IMR-90 (cell line): ENCODE measurements around the gene STAG1. TPM values are rescaled to one million over a fixed set of nuclear protein-coding genes. Genes with fewer than 3 reads are reported as not detected.

Source experiments
- ATAC-seq: fragments of 200-7000 bp; cut with Tn5 transposase; 2 replicates; pipeline ENCODE4 v1.9.1; 2020; ENCODE audit warnings: low read depth, mild to moderate bottlenecking, moderate library complexity
- BruUV-seq: library from RNA; stranded (reverse); fragments of 400-500 nt; replicated peaks from 2 replicates; lab custom pipeline; 2021; lab: Mats Ljungman, UMichigan
- CTCF ChIA-PET: fragments of 300-600 bp; formaldehyde crosslinking; extraction: SDS; loops from one replicate; lab custom pipeline; 2021; ENCODE audit warnings: antibody characterized with exemption; lab: Yijun Ruan, JAX
- POLR2A ChIA-PET: fragments of 300-600 bp; sonication (Branson Sonifier 250); formaldehyde crosslinking; loops from one replicate; lab custom pipeline; 2022; ENCODE audit warnings: antibody characterized with exemption; ENCODE audit not compliant: unreplicated experiment; lab: Charles Lee
- DNase-seq: peaks from one replicate; pipeline ENCODE4 v3.0.0; 2013
- H2AFZ ChIP-seq: replicated peaks from 2 replicates; pipeline ENCODE3; 2013; ENCODE audit warnings: low read length, mild to moderate bottlenecking; ENCODE audit not compliant: poor library complexity
- H2AK5ac ChIP-seq: 2 replicates; pipeline ENCODE4 v1.6.1; 2013; ENCODE audit warnings: low read depth, low read length, inconsistent platforms
- H2AK9ac ChIP-seq: replicated peaks from 2 replicates; pipeline ENCODE3; 2013; ENCODE audit warnings: mild to moderate bottlenecking, low read depth, low read length, moderate library complexity; ENCODE audit not compliant: poor library complexity
- H2BK120ac ChIP-seq: 2 replicates; pipeline ENCODE4 v1.6.1; 2013; ENCODE audit warnings: low read depth, low read length, inconsistent platforms
- H2BK15ac ChIP-seq: 3 replicates; pipeline ENCODE4 v1.6.1; 2013; ENCODE audit warnings: low read depth, low read length, inconsistent platforms
- H2BK20ac ChIP-seq: 2 replicates; pipeline ENCODE4 v1.6.1; 2013; ENCODE audit warnings: low read depth, mild to moderate bottlenecking, inconsistent platforms, low read length, moderate library complexity
- H2BK5ac ChIP-seq: 2 replicates; pipeline ENCODE4 v1.6.1; 2013; ENCODE audit warnings: mild to moderate bottlenecking, low read depth, low read length, inconsistent platforms; ENCODE audit not compliant: poor library complexity, severe bottlenecking
- H3K14ac ChIP-seq: replicated peaks from 2 replicates; pipeline ENCODE4 v1.6.1; 2013; ENCODE audit warnings: low read depth, low read length, inconsistent platforms
- H3K18ac ChIP-seq: 2 replicates; pipeline ENCODE4 v1.6.1; 2013; ENCODE audit warnings: low read depth, low read length, control low read depth
- H3K23ac ChIP-seq: 2 replicates; pipeline ENCODE4 v1.6.1; 2013; ENCODE audit warnings: low read depth, low read length, inconsistent platforms
- H3K27ac ChIP-seq: 2 replicates; pipeline ENCODE4 v1.5.1; 2013; ENCODE audit warnings: mild to moderate bottlenecking, control low read depth, low read length; ENCODE audit not compliant: insufficient read depth
- H3K27me3 ChIP-seq: 2 replicates; pipeline ENCODE4 v1.6.1; 2013; ENCODE audit warnings: low read length; ENCODE audit not compliant: control insufficient read depth, insufficient read depth
- H3K36me3 ChIP-seq: 2 replicates; pipeline ENCODE4 v1.6.1; 2013; ENCODE audit warnings: low read length, mixed read lengths; ENCODE audit not compliant: control insufficient read depth, insufficient read depth
- H3K4ac ChIP-seq: 2 replicates; pipeline ENCODE4 v1.6.1; 2013; ENCODE audit warnings: low read depth, low read length, inconsistent platforms
- H3K4me1 ChIP-seq: 2 replicates; pipeline ENCODE4 v1.6.1; 2013; ENCODE audit warnings: low read length, mixed read lengths; ENCODE audit not compliant: control insufficient read depth, insufficient read depth
- H3K4me2 ChIP-seq: 2 replicates; pipeline ENCODE4 v1.6.1; 2013; ENCODE audit warnings: low read depth, mild to moderate bottlenecking, control low read depth, low read length, moderate library complexity
- H3K4me3 ChIP-seq: 2 replicates; pipeline ENCODE4 v1.5.1; 2013; ENCODE audit warnings: low read depth, mild to moderate bottlenecking, control low read depth, low read length, moderate library complexity; ENCODE audit not compliant: insufficient read depth
- H3K56ac ChIP-seq: 2 replicates; pipeline ENCODE4 v1.6.1; 2013; ENCODE audit warnings: low read length, inconsistent platforms; ENCODE audit not compliant: insufficient read depth; ENCODE audit errors: extremely low read depth
- H3K79me1 ChIP-seq, 2 experiments: 2 replicates each; pipeline ENCODE4 v1.6.1; 2013; ENCODE audit warnings: low read length in 2 of 2, inconsistent platforms in 1 of 2, low read depth in 1 of 2
- H3K9ac ChIP-seq: 2 replicates; pipeline ENCODE4 v1.6.1; 2013; ENCODE audit warnings: low read depth, low read length, control low read depth
- H3K9me1 ChIP-seq: 2 replicates; pipeline ENCODE4 v1.6.1; 2013; ENCODE audit warnings: low read length, inconsistent platforms; ENCODE audit not compliant: insufficient read depth
- H3K9me3 ChIP-seq: 2 replicates; pipeline ENCODE4 v1.6.1; 2013; ENCODE audit warnings: low read length; ENCODE audit not compliant: control insufficient read depth, insufficient read depth
- H4K20me1 ChIP-seq: 2 replicates; pipeline ENCODE4 v1.6.1; 2013; ENCODE audit warnings: low read length, inconsistent platforms; ENCODE audit not compliant: insufficient read depth
- H4K5ac ChIP-seq: 2 replicates; pipeline ENCODE4 v1.6.1; 2013; ENCODE audit warnings: mild to moderate bottlenecking, low read depth, low read length, control low read depth
- H4K8ac ChIP-seq, 2 experiments: 2 replicates each; pipeline ENCODE4 v1.6.1; 2013; ENCODE audit warnings: low read depth in 2 of 2, low read length in 2 of 2, control low read depth in 1 of 2, inconsistent platforms in 1 of 2
- H4K91ac ChIP-seq: 2 replicates; pipeline ENCODE4 v1.6.1; 2013; ENCODE audit warnings: low read depth, low read length, inconsistent platforms; ENCODE audit not compliant: insufficient read depth
- CEBPB ChIP-seq: IDR thresholded peaks from 2 replicates; pipeline ENCODE4 v1.6.1; 2012; ENCODE audit warnings: low read depth, low read length, improper control_type of control experiment
- CTCF ChIP-seq: conservative IDR thresholded peaks from 2 replicates; pipeline ENCODE4 v1.5.1; 2012; ENCODE audit warnings: mild to moderate bottlenecking, low read depth, low read length, improper control_type of control experiment
- FOS ChIP-seq: fragments of 150-350 bp; IDR thresholded peaks from 2 replicates; pipeline ENCODE4 v1.6.1; 2016; ENCODE audit warnings: low read depth, low read length
- MAZ ChIP-seq: IDR thresholded peaks from 2 replicates; pipeline ENCODE4 v1.6.1; 2012; ENCODE audit warnings: low read depth, mild to moderate bottlenecking, low read length, improper control_type of control experiment, moderate library complexity, borderline replicate concordance
- MXI1 ChIP-seq: IDR thresholded peaks from 2 replicates; pipeline ENCODE4 v1.6.1; 2012; ENCODE audit warnings: low read depth, mild to moderate bottlenecking, low read length, moderate library complexity, borderline replicate concordance
- NFE2L2 ChIP-seq: fragments of 150-350 bp; IDR thresholded peaks from 2 replicates; pipeline ENCODE4 v1.6.1; 2016; ENCODE audit warnings: low read depth, mild to moderate bottlenecking, low read length
- POLR2A ChIP-seq: IDR thresholded peaks from 2 replicates; pipeline ENCODE4 v1.6.1; 2012; ENCODE audit warnings: mild to moderate bottlenecking, low read depth, low read length
- RCOR1 ChIP-seq: IDR thresholded peaks from 2 replicates; pipeline ENCODE4 v1.6.1; 2012; ENCODE audit warnings: mild to moderate bottlenecking, low read length, improper control_type of control experiment; ENCODE audit not compliant: insufficient replicate concordance
- RFX5 ChIP-seq: IDR thresholded peaks from 2 replicates; pipeline ENCODE4 v1.8.0; 2012; ENCODE audit warnings: low read depth, mild to moderate bottlenecking, low read length, moderate library complexity
- SMC3 ChIP-seq: fragments of 150-350 bp; IDR thresholded peaks from 2 replicates; pipeline ENCODE4 v1.6.1; 2016; ENCODE audit warnings: low read depth, mild to moderate bottlenecking, antibody characterized with exemption, low read length, moderate library complexity
- WGBS, 2 experiments: methylation state at CpG; one replicate each; pipeline versions ENCODE4 v1.1.5 to v1.1.7; 2013; ENCODE audit warnings: missing lambda C conversion rate in 2 of 2; ENCODE audit not compliant: insufficient read length in 1 of 2; ENCODE audit errors: extremely low coverage in 2 of 2; 5-methylcytosine and 5-hydroxymethylcytosine counted together
- dilution Hi-C: fragments of 300-500 bp; cut with HindIII; formaldehyde crosslinking; loops from one replicate; pipeline ENCODE4 v1.14.3; 2018; ENCODE audit warnings: low sequenced_read_pairs; ENCODE audit not compliant: unreplicated experiment
- in situ Hi-C: fragments of 300-500 bp; cut with MboI; formaldehyde crosslinking; loops from 3 replicates; pipeline ENCODE4 v1.14.3; 2019; ENCODE audit warnings: low sequenced_read_pairs, inconsistent platforms, mixed read lengths
- intact Hi-C: fragments of 100-400 bp; cut with micrococcal nuclease; formaldehyde crosslinking; loops from 2 replicates; pipeline ENCODE4 v1.10.0; 2022
- polyA plus RNA-seq, 3 experiments: library from polyadenylated mRNA; depleted of rRNA; stranded (reverse); fragments of >200 nt; gene quantifications; 2 replicates each; pipeline ENCODE4 v1.2.3, GENCODE V29; 2012; ENCODE audit warnings: low replicate concordance in 1 of 3
- total RNA-seq: library from RNA; depleted of rRNA; stranded (reverse); fragments of >200 nt; gene quantifications from 2 replicates; pipeline ENCODE4 v1.2.3, GENCODE V29; 2012

The STAG1 gene
- total and polyA plus RNA-seq, 2 of the 4 experiments (the other 2 are of a cell fraction): 9.6 to 32.3 TPM

GRCh38 chr3:136634821-136635220 lies 117.4 kb downstream of the STAG1 start:
- no peak overlapping the region for H3K14ac ChIP-seq
- no peak overlapping the region for H3K4me3 ChIP-seq
- H3K79me1 ChIP-seq: peaks cover 20 to 64% of the 10 kb centered on the region in 2 experiments
- no peak overlapping the region for H2AFZ ChIP-seq
- no peaks in the 10 kb centered on the region for H3K9me3 ChIP-seq
- H3K4ac ChIP-seq: no peak overlapping the region
- no CpG with 5 or more reads among the region's 4 CpGs for WGBS, 2 experiments
- H3K23ac ChIP-seq: no peak overlapping the region
- no peak overlapping the region for H3K56ac ChIP-seq
- H2AK5ac ChIP-seq: no peak overlapping the region
- H3K36me3 ChIP-seq: no peaks in the 10 kb centered on the region
- no peak overlapping the region for H3K4me2 ChIP-seq
- no peak overlapping the region for H2BK120ac ChIP-seq
- no peak overlapping the region for H2AK9ac ChIP-seq
- intact Hi-C loops: no loop called here
- no peaks in the 10 kb centered on the region; the same call in 1 of the 2 replicates for H3K9me1 ChIP-seq
- H4K8ac ChIP-seq: no peak overlapping the region
- no peak overlapping the region for H4K5ac ChIP-seq
- no peak for TF ChIP-seq CEBPB
- TF ChIP-seq SMC3: no peak
- no peak for TF ChIP-seq FOS
- no peak for TF ChIP-seq MXI1
- TF ChIP-seq NFE2L2: no peak
- TF ChIP-seq POLR2A: no peak
- no peak for TF ChIP-seq RFX5
- TF ChIP-seq CTCF: no peak
- TF ChIP-seq MAZ: no peak
- no peak for TF ChIP-seq RCOR1
- ChIA-PET CTCF (no interaction called here), POLR2A (no interaction called here)
- dilution Hi-C loops: no loop called here
- peaks cover 5% of the 10 kb centered on the region for H3K4me1 ChIP-seq
- no peak overlapping the region for H3K27ac ChIP-seq
- no TSS peak for BruUV-seq
- in situ Hi-C loops: no loop called here
- H4K20me1 ChIP-seq: peaks cover 7% of the 10 kb centered on the region; the same call in 1 of the 2 replicates
- ATAC-seq (no peak), DNase-seq (no peak)
- no peak overlapping the region for H2BK5ac ChIP-seq
- H4K91ac ChIP-seq: no peak overlapping the region
- no peak overlapping the region for H2BK15ac ChIP-seq
- no peak overlapping the region for H2BK20ac ChIP-seq
- H3K18ac ChIP-seq: no peak overlapping the region
- no peaks in the 10 kb centered on the region for H3K27me3 ChIP-seq
- H3K9ac ChIP-seq: no peak overlapping the region
